Loucy (cell line): ENCODE measurements around the gene ATP10A.

Source experiments
- H2AFZ ChIP-seq: fragments of 200-600 bp; sonication (generic); 2 replicates; pipeline ENCODE4 v1.6.0; 2016; ENCODE audit warnings: antibody characterized with exemption, mild to moderate bottlenecking, low read length, moderate library complexity
- H3F3A ChIP-seq: fragments of 200-600 bp; 2 replicates; pipeline ENCODE4 v1.6.0; 2016; ENCODE audit warnings: antibody characterized with exemption, low read depth, mild to moderate bottlenecking
- H3K27me3 ChIP-seq: fragments of 200-600 bp; sonication (generic); 2 replicates; pipeline ENCODE4 v1.6.1; 2014; ENCODE audit warnings: low read length, mild to moderate bottlenecking; ENCODE audit not compliant: insufficient read depth, poor library complexity, severe bottlenecking
- H3K36me3 ChIP-seq: fragments of 200-600 bp; sonication (generic); 2 replicates; pipeline ENCODE4 v1.6.1; 2016; ENCODE audit warnings: low read length; ENCODE audit not compliant: insufficient read depth
- H3K4me1 ChIP-seq: fragments of 200-600 bp; sonication (generic); 2 replicates; pipeline ENCODE4 v1.5.1; 2014; ENCODE audit warnings: low read length, mild to moderate bottlenecking; ENCODE audit not compliant: insufficient read depth, poor library complexity, severe bottlenecking
- H3K4me2 ChIP-seq: fragments of 200-600 bp; sonication (generic); 2 replicates; pipeline ENCODE4 v1.6.0; 2014; ENCODE audit warnings: antibody characterized with exemption, low read length, low read depth, mild to moderate bottlenecking; ENCODE audit not compliant: poor library complexity, severe bottlenecking
- H3K4me3 ChIP-seq: fragments of 200-600 bp; sonication (generic); 2 replicates; pipeline ENCODE4 v1.5.1; 2014; ENCODE audit warnings: low read length, mild to moderate bottlenecking, mixed read lengths; ENCODE audit not compliant: poor library complexity, severe bottlenecking
- H3K79me2 ChIP-seq: fragments of 200-600 bp; sonication (generic); 2 replicates; pipeline ENCODE4 v1.6.1; 2014; ENCODE audit warnings: low read length; ENCODE audit not compliant: insufficient read depth
- H3K9ac ChIP-seq: fragments of 200-600 bp; sonication (generic); 2 replicates; pipeline ENCODE4 v1.6.0; 2014; ENCODE audit warnings: mild to moderate bottlenecking, low read depth, low read length, moderate library complexity; ENCODE audit not compliant: poor library complexity, severe bottlenecking
- H3K9me2 ChIP-seq: fragments of 200-600 bp; sonication (generic); replicated peaks from 2 replicates; pipeline ENCODE4 v1.6.1; 2016; ENCODE audit warnings: low read depth, low read length, mixed read lengths
- H3K9me3 ChIP-seq: fragments of 200-600 bp; sonication (generic); 2 replicates; pipeline ENCODE4 v1.6.1; 2014; ENCODE audit warnings: mild to moderate bottlenecking, antibody characterized with exemption, low read length, low read depth; ENCODE audit not compliant: insufficient read depth
- H4K20me1 ChIP-seq: fragments of 200-600 bp; sonication (generic); 2 replicates; pipeline ENCODE4 v1.6.0; 2014; ENCODE audit warnings: antibody characterized with exemption, low read length, mild to moderate bottlenecking; ENCODE audit not compliant: insufficient read depth, poor library complexity, severe bottlenecking
- EZH2phosphoT487 ChIP-seq: fragments of 200-600 bp; IDR thresholded peaks from 2 replicates; pipeline ENCODE4 v1.6.1; 2018; ENCODE audit warnings: antibody characterized with exemption, mild to moderate bottlenecking, moderate library complexity, borderline replicate concordance
- TF ChIP-seq, protein P1 (sequence below): fragments of 200-600 bp; sonication (generic); conservative IDR thresholded peaks from 2 replicates; pipeline ENCODE4 v1.5.1; 2014; ENCODE audit warnings: mild to moderate bottlenecking, antibody characterized with exemption, low read length

Gene ATP10A

GRCh38 chr15:25894371-25894902 is 31.3 kb upstream of the ATP10A start:
- no peak overlapping the region for H3K9ac ChIP-seq
- no peak overlapping the region for H2AFZ ChIP-seq
- H3K9me3 ChIP-seq: no peaks in the 10 kb centered on the region; the same call in 1 of the 2 replicates
- no peaks in the 10 kb centered on the region for H3K36me3 ChIP-seq
- H4K20me1 ChIP-seq: no peaks in the 10 kb centered on the region
- H3K9me2 ChIP-seq: no peaks in the 10 kb centered on the region
- no peaks in the 10 kb centered on the region for H3K27me3 ChIP-seq
- H3K4me1 ChIP-seq: no peaks in the 10 kb centered on the region
- no peaks in the 10 kb centered on the region for H3F3A ChIP-seq
- H3K4me2 ChIP-seq: no peak overlapping the region
- TF ChIP-seq, protein P1, sequence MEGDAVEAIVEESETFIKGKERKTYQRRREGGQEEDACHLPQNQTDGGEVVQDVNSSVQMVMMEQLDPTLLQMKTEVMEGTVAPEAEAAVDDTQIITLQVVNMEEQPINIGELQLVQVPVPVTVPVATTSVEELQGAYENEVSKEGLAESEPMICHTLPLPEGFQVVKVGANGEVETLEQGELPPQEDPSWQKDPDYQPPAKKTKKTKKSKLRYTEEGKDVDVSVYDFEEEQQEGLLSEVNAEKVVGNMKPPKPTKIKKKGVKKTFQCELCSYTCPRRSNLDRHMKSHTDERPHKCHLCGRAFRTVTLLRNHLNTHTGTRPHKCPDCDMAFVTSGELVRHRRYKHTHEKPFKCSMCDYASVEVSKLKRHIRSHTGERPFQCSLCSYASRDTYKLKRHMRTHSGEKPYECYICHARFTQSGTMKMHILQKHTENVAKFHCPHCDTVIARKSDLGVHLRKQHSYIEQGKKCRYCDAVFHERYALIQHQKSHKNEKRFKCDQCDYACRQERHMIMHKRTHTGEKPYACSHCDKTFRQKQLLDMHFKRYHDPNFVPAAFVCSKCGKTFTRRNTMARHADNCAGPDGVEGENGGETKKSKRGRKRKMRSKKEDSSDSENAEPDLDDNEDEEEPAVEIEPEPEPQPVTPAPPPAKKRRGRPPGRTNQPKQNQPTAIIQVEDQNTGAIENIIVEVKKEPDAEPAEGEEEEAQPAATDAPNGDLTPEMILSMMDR: no peak
- TF ChIP-seq EZH2phosphoT487: no peak
- no peaks in the 10 kb centered on the region for H3K79me2 ChIP-seq
- no peak overlapping the region for H3K4me3 ChIP-seq

DNA sequence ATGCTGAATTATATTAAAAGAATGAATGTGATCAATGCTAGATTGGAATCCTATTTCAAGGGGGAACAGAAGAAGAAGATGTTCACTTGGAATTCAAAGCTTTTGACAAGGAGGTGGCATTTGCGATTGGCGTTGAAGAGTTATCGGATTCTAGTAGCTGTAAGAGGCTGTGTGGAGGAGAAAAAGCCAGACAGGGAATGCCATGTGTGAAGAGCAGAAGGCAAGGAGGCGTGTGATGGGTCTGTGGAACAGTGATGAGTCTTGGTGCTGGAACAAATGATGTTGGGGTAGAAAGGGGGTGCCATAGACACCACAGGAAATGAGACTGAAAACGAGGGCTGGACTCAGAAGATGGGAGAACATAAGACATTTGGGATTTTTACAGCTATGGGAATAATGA is 30.5 kb upstream of the ATP10A start:
- Histone ChIP-seq H2AFZ (no peak overlapping the region), H3K9ac (no peak overlapping the region), H3K4me3 (no peak overlapping the region), H3K27me3 (no peaks in the 10 kb centered on the region), H3K36me3 (no peaks in the 10 kb centered on the region), H4K20me1 (no peaks in the 10 kb centered on the region), H3K79me2 (no peaks in the 10 kb centered on the region), H3K4me2 (no peak overlapping the region), H3K4me1 (no peaks in the 10 kb centered on the region), H3K9me2 (no peaks in the 10 kb centered on the region), H3F3A (no peaks in the 10 kb centered on the region), H3K9me3 (no peaks in the 10 kb centered on the region; the same call in 1 of the 2 replicates)
- TF ChIP-seq, protein P1: no peak
- no peak for TF ChIP-seq EZH2phosphoT487

GRCh38 chr15:25892126-25892525 is 29.0 kb upstream of the ATP10A start:
- Histone ChIP-seq H3K27me3 (no peaks in the 10 kb centered on the region), H3K4me3 (no peak overlapping the region), H3K9me3 (no peaks in the 10 kb centered on the region), H4K20me1 (no peaks in the 10 kb centered on the region), H3K9me2 (no peaks in the 10 kb centered on the region), H3K4me1 (no peaks in the 10 kb centered on the region), H3K79me2 (no peaks in the 10 kb centered on the region), H3K4me2 (no peak overlapping the region), H3K9ac (no peak overlapping the region), H3F3A (no peaks in the 10 kb centered on the region), H3K36me3 (no peaks in the 10 kb centered on the region), H2AFZ (no peak overlapping the region)
- TF ChIP-seq EZH2phosphoT487: no peak
- TF ChIP-seq, protein P1: no peak
